Measurements from ENCODE around the gene PHACTR2. TPM values are rescaled to one million over a fixed set of nuclear protein-coding genes. Genes with fewer than 3 reads are reported as not detected.

PHACTR2 gene
- total RNA-seq, 1 experiment from 2014 or later, result 98.1 TPM

GRCh38 chr6:143674483-143675381 lies 3.0 kb upstream of the PHACTR2 start:
- DNase-seq (ENCODE audit: low spot score), result no peak
- in situ Hi-C loops (cut with HindIII; ENCODE audit: low sequenced_read_pairs), result no loop called here

DNA sequence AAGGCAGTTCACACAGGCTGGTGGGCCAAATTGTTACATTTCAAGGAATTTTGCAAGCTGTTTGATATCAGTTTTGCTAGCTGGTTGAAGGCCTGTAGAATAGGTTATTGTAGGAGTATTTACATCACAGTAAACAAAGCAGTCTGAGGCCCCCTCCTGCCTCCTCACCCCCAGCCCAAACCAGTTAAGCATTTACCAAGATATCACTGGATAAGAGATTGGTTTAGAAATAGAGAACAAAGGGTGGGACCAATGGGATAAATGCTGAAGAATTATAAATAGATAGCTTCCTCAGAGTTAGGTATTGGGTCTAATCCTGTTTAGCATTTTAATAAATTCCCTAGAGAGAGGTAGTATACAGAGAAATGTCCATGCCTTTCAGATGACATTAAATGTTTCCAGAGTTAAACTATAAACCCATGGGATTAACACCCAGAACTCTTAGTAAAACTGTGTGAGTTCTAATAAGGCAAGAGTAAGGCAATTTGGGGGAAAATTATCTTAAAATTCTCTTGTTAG lies 2.3 kb upstream of the PHACTR2 start:
- in situ Hi-C loops (cut with HindIII; ENCODE audit: low sequenced_read_pairs), result no loop called here
- no peak for DNase-seq (ENCODE audit: low spot score)

DNA sequence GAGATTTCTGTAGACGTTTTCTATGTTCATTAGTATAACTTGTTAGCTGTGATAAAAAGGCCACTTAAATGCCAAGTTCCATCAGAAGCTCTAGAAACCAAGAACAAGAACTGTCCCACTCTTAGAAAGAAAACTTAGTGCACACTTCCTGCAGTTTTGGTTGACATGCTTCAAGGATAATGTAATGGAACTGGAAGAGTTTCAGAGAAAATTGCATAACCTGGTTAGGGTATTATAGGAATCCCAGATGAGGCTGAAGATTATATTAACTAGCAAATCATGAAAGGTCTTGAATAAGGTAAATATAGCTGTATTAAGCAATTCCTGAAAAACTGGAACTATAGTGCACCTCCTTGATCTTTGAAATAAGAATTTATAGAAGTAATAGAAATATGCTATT lies 1.8 kb upstream of the PHACTR2 start:
- no peak for DNase-seq (ENCODE audit: low spot score)
- in situ Hi-C loops (cut with HindIII; ENCODE audit: low sequenced_read_pairs), result no loop called here

GRCh38 chr6:143676437-143677045 lies 1.2 kb upstream of the PHACTR2 start:
- no peak for DNase-seq (ENCODE audit: low spot score)
- in situ Hi-C loops (cut with HindIII; ENCODE audit: low sequenced_read_pairs), result no loop called here

GRCh38 chr6:143677577-143677890 lies 231 bp upstream of the PHACTR2 start:
- no peak for DNase-seq (ENCODE audit: low spot score)
- in situ Hi-C loops (cut with HindIII; ENCODE audit: low sequenced_read_pairs), result no loop called here

- DNase-seq (ENCODE audit: low spot score), result no peak
- in situ Hi-C loops (cut with HindIII; ENCODE audit: low sequenced_read_pairs), result no loop called here
Observed at GRCh38 chr6:143679041-143679440, 1.3 kb downstream of the PHACTR2 start.

- in situ Hi-C loops (cut with HindIII; ENCODE audit: low sequenced_read_pairs), result no loop called here
- no peak for DNase-seq (ENCODE audit: low spot score)
Observed at GRCh38 chr6:143680141-143680540, 2.4 kb downstream of the PHACTR2 start.

DNA sequence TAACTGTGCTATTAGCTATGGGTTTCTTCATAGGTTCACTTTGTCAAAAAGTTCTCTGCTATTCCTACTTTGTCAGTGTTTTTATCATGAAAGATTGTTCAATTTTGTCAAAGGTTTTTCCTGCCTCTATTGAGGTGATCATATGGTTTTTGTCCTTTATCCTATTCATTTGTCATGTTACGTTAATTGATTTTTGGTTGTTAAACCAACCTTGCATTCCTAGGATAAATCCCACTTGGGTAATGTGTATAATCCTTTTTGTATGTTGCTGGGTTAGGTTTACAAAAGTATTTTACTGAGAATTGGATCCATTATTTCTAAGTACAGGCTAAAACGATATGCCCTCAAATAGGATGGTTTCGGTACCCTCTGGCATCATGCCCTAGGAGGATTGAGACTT lies 5.0 kb downstream of the PHACTR2 start:
- DNase-seq (ENCODE audit: low spot score), result no peak
- in situ Hi-C loops (cut with HindIII; ENCODE audit: low sequenced_read_pairs), result no loop called here

DNA sequence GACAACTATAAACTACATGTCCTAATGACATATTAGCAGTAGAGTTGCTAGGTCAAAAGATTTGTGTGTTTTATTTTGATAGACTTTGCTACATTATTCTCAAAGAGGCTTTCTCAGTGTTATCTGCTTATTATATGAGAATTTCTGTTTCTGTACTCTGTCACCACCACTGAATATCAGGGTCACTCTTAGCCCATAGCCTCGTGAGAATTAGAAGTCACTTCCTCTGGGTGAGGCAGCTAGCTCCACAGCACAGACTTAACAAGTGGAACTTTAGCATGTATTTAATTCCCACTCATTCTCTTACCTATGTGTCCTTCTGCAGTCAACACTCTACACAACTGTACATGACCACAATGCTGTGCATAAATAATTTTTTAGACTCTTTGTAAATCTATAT lies 6.7 kb downstream of the PHACTR2 start:
- in situ Hi-C loops (cut with HindIII; ENCODE audit: low sequenced_read_pairs), result no loop called here

GRCh38 chr6:143685653-143686052 lies 7.9 kb downstream of the PHACTR2 start:
- DNase-seq (ENCODE audit: low spot score), result no peak
- in situ Hi-C loops (cut with HindIII; ENCODE audit: low sequenced_read_pairs), result no loop called here

More for the DNA sequence above, 6.7 kb downstream of the PHACTR2 start:
- no peak for DNase-seq (ENCODE audit: low spot score)

DNA sequence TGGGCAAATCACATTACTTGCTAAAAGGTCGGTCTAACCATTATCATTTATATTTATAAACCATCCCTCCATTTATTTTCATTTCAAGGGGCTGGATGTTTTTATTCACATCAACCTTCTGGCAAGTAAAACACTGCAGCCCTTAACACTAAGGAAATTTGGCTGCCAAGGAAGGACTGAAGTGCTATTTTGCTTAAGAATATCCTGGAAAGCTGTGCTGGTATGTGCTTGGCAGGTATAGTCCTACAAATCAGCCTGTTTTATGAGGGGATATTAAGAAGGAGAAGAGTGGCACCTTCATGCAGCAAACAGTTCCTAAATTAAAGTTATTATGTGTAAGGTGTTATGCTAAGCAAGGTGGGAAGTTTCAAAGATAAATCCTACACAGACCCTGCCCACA lies 9.8 kb downstream of the PHACTR2 start:
- in situ Hi-C loops (cut with HindIII; ENCODE audit: low sequenced_read_pairs), result no loop called here

DNA sequence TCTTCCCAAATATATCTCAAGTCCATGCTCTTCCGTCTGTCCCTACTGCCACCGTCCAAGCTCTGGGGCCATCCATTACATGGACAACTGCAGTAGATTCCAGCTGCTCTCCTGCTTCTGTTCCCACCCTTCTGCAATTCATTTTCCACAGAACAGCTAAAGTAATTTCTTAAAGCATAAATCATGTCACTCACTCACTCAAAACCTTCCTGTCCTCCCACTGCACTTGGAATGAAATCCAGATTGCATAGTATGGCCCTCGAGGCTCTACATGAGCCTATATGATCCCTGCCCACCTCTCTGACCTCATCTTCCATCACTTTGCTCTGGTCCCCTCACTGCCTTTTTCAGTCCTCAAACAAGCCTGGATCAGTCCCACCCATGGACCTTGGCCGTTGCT lies 10.9 kb downstream of the PHACTR2 start:
- no peak for DNase-seq (ENCODE audit: low spot score)
- in situ Hi-C loops (cut with HindIII; ENCODE audit: low sequenced_read_pairs), result no loop called here

More for the DNA sequence above, 9.8 kb downstream of the PHACTR2 start:
- no peak for DNase-seq (ENCODE audit: low spot score)

DNA sequence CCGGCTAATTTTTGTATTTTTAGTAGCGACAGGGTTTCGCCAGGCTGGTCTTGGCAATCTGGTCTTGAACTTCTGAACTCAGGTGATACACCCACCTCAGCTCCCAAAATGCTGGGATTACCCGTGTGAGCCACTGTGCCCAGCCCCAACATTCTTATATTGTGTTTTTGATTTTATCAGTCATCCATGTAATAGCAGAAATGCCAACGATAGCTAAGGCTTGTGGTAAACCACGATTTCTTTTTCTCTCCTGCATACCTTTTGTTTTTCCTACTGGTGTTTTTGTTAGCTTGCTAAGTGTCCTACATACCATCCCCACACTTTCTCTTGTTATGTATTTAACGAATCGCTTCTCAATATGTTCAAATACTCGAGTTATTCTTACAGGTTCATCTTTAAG lies 12.1 kb downstream of the PHACTR2 start:
- in situ Hi-C loops (cut with HindIII; ENCODE audit: low sequenced_read_pairs), result no loop called here
- DNase-seq (ENCODE audit: low spot score), result no peak

DNA sequence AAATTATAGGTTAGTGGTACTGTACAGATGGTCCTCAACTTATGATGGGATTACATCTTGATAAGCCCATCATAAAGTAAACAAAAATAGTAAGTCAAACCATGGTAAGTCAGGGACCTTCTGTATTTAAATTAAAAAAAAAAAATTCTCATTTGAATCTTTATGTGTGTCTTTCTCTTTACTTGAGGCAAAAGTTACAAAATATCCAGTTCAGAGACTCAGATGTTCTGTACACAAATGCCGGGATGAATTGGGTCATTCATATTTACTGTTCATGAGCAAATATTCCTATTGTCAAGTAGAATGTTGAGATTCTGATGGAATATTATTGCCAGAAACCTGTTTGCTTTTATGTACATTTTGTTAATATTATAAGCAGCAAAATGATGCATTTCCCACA lies 13.4 kb downstream of the PHACTR2 start:
- no peak for DNase-seq (ENCODE audit: low spot score)
- in situ Hi-C loops (cut with HindIII; ENCODE audit: low sequenced_read_pairs), result no loop called here

- no peak for DNase-seq (ENCODE audit: low spot score)
- in situ Hi-C loops (cut with HindIII; ENCODE audit: low sequenced_read_pairs), result no loop called here
Observed at GRCh38 chr6:143691900-143692636, 14.3 kb downstream of the PHACTR2 start.

DNA sequence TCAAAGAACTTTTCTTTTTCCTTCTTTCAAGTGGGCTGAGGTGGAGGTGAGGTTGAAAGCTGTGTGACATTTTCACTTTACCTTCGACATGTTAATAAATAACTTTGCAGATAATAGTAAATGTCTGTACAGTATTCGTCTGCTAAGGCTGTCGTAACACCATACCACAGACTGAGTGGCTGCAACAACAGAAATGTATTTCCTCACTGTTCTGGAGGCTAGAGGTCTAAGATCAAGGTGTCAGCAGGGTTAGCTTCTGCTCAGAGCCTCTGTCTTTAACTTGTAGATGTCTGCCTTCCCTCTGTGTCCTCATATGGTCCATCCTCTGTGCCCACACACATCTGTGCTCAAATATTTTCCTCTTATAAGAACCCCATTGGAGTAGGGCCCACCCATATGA lies 14.9 kb downstream of the PHACTR2 start:
- in situ Hi-C loops (cut with HindIII; ENCODE audit: low sequenced_read_pairs), result no loop called here
- no peak for DNase-seq (ENCODE audit: low spot score)

- in situ Hi-C loops (cut with HindIII; ENCODE audit: low sequenced_read_pairs), result no loop called here
- no peak for DNase-seq (ENCODE audit: low spot score)
Observed at GRCh38 chr6:143694013-143694412, 16.2 kb downstream of the PHACTR2 start.

DNA sequence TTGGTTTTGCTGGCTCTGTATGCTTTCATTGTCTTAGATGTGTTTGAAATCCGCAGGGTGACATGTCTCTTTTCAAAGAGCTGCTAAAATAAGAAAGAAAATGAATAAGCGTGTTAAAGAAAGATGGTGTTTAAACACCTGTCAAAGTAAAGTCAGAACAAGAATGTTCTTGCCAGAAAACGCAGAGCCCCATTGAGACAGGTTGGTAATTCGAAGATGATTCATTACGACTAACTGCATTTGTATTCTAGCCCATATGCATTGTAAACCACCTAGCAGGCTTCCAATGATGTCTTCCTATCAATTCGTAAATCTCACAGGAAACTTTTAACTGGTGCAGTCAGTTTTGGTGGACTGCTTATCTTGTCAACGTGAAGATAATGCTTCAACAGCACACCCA lies 16.8 kb downstream of the PHACTR2 start:
- in situ Hi-C loops (cut with HindIII; ENCODE audit: low sequenced_read_pairs), result no loop called here
- DNase-seq (ENCODE audit: low spot score), result no peak

- in situ Hi-C loops (cut with HindIII; ENCODE audit: low sequenced_read_pairs), result no loop called here
- DNase-seq (ENCODE audit: low spot score), result no peak
Observed at GRCh38 chr6:143695130-143695968, 17.6 kb downstream of the PHACTR2 start.

Measured in G401 (cell line).